WTC11 (cell line): ENCODE data around the gene BCAS3.

Experiments
- CBFB ChIP-seq: sonication (generic); formaldehyde crosslinking; IDR thresholded peaks from 2 replicates; pipeline ENCODE4 v1.8.1; 2022; ENCODE audit warnings: mild to moderate bottlenecking, low read depth, missing genetic modification reagents
- CREB1 ChIP-seq: sonication (generic); formaldehyde crosslinking; IDR thresholded peaks from 2 replicates; pipeline ENCODE4 v1.8.0; 2023; ENCODE audit warnings: mild to moderate bottlenecking, missing genetic modification reagents
- CTCF ChIP-seq: fragments of 200-600 bp; IDR thresholded peaks from 2 replicates; pipeline ENCODE4 v1.8.0; 2022; ENCODE audit warnings: antibody characterized with exemption
- E2F4 ChIP-seq: sonication (generic); formaldehyde crosslinking; IDR thresholded peaks from 2 replicates; pipeline ENCODE4 v1.8.1; 2022; ENCODE audit warnings: low read depth, mild to moderate bottlenecking, moderate library complexity, missing genetic modification reagents, borderline replicate concordance
- FOXJ3 ChIP-seq: sonication (generic); formaldehyde crosslinking; IDR thresholded peaks from 2 replicates; pipeline ENCODE4 v1.9.0; 2021; ENCODE audit warnings: missing genetic modification reagents, mild to moderate bottlenecking, borderline replicate concordance
- KAT7 ChIP-seq: sonication (generic); formaldehyde crosslinking; IDR thresholded peaks from 2 replicates; pipeline ENCODE4 v1.8.1; 2023; ENCODE audit warnings: missing genetic modification reagents, mild to moderate bottlenecking, borderline replicate concordance
- NFE2L1 ChIP-seq: sonication (generic); formaldehyde crosslinking; IDR thresholded peaks from 2 replicates; pipeline ENCODE4 v1.8.1; 2023; ENCODE audit warnings: missing genetic modification reagents
- NFYB ChIP-seq: sonication (generic); formaldehyde crosslinking; conservative IDR thresholded peaks from 2 replicates; pipeline ENCODE4 v1.8.0; 2022; ENCODE audit warnings: low read depth, missing genetic modification reagents
- PREB ChIP-seq: sonication (generic); formaldehyde crosslinking; IDR thresholded peaks from 2 replicates; pipeline ENCODE4 v1.8.1; 2022; ENCODE audit warnings: mild to moderate bottlenecking, missing genetic modification reagents, moderate library complexity, borderline replicate concordance
- RELA ChIP-seq: sonication (generic); formaldehyde crosslinking; IDR thresholded peaks from 2 replicates; pipeline ENCODE4 v1.8.1; 2022; ENCODE audit warnings: missing genetic modification reagents, mild to moderate bottlenecking, borderline replicate concordance
- USF1 ChIP-seq: sonication (generic); formaldehyde crosslinking; IDR thresholded peaks from 2 replicates; pipeline ENCODE4 v1.8.0; 2022; ENCODE audit warnings: mild to moderate bottlenecking, missing genetic modification reagents
- USF2 ChIP-seq: sonication (generic); formaldehyde crosslinking; IDR thresholded peaks from 2 replicates; pipeline ENCODE4 v1.8.1; 2023; ENCODE audit warnings: mild to moderate bottlenecking, missing genetic modification reagents, moderate library complexity
- ZBTB21 ChIP-seq: sonication (generic); formaldehyde crosslinking; IDR thresholded peaks from 2 replicates; pipeline ENCODE4 v1.8.1; 2023; ENCODE audit warnings: mild to moderate bottlenecking, missing genetic modification reagents, borderline replicate concordance

- TF ChIP-seq ZBTB21 (CRISPR knock-in tag) (no peak), CTCF (no peak), FOXJ3 (CRISPR knock-in tag) (no peak), NFE2L1 (CRISPR knock-in tag) (no peak), CREB1 (CRISPR knock-in tag) (no peak), E2F4 (CRISPR knock-in tag) (no peak), USF1 (CRISPR knock-in tag) (no peak), PREB (CRISPR knock-in tag) (no peak), KAT7 (CRISPR knock-in tag) (no peak), USF2 (CRISPR knock-in tag) (no peak), CBFB (CRISPR knock-in tag) (no peak), RELA (CRISPR knock-in tag) (no peak), NFYB (CRISPR knock-in tag) (no peak)
These were observed 602.0 kb downstream of the BCAS3 start for GRCh38 chr17:61279476-61280145.
